Inflammatory macrophage treated with lipopolysaccharide for 1 hour (primary cell): Measurements from ENCODE around the gene KRTAP21-2.
"Not testable (repeated sequence)": the region's sequence is repeated elsewhere in the genome, so short reads cannot be mapped to it uniquely, and the experiment has no call there.

ENCODE experiments used
- DNase-seq, 2 donors: peaks; one replicate each; pipeline ENCODE4 v3.0.0-alpha.2; 2020 to 2022

The KRTAP21-2 gene

DNA sequence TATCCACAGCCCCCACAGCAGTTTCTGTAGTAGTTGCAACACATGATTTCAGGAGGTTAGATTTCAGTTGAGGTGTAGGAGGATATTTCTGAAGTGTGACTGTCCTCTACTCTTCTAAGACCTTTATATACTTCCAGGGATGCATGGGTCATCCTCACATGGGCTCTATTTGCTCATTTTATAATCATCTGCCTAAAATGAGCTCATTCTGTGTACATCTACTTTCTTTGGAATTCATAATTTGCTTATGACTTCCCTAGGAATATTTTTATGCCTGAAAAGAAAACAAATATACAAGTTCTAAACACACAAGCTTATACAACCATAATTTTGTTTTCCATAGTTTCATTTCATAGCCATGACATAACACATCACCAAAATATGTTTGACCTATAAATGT is at the start of gene KRTAP21-2:
KRTAP21-2 (minus strand) TSS at position 101 of the 400 bp plus-strand sequence; CDS start at position 44, 57 bp downstream.
- DNase-seq = no peak

GRCh38 chr21:30793581-30794314 is 46.7 kb upstream of the KRTAP21-2 start:
- DNase-seq = no peak

DNA sequence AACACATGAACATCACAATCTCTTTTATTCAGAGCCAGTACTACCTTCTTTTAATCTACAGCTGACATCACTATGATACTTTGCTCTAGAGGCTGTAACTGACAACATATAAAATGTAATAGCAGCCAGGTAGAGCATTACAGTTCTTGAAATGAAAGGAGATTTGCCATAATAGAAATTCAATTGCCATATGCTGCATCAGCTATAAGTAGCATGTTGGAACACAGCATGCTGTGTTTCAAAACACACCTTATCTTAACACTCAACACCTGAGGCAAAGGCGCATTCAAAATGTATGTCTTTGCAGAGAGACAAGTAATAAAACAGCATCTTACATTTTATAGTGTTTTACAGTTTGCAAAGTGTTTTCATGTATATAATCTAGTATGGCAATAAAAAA is 32.2 kb upstream of the KRTAP21-2 start:
- DNase-seq = no peak

- DNase-seq = no peak
Measured at GRCh38 chr21:30769724-30770431, 22.8 kb upstream of the KRTAP21-2 start.

DNA sequence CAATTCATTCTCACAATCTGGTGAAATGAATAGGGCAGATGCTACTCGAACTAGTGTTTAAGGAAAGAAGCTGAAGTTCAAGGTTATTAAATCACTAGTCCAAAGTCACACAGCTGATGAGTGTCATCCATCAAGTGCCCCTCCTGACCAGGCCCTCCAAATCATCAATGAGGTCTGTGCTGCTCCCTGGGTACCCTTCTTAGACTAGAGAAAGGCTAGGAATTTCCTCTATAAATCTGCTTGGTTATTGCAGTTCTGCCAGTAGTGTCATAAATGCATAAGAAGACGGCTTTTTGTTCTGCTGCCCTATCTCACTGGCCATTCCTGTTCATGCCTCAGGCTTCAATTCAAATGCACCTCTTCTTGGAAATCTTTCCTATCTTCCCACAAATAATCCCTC is 13.7 kb upstream of the KRTAP21-2 start:
- no peak for DNase-seq

GRCh38 chr21:30758306-30758705 is 11.2 kb upstream of the KRTAP21-2 start:
- DNase-seq = no peak

GRCh38 chr21:30755328-30755727 is 8.3 kb upstream of the KRTAP21-2 start, which contains the start of gene KRTAP21-1:
TSS of gene KRTAP21-1 (minus strand) at chr21:30755428. CDS start at chr21:30755378, 50 bp downstream.
- DNase-seq = not testable (repeated sequence)

DNA sequence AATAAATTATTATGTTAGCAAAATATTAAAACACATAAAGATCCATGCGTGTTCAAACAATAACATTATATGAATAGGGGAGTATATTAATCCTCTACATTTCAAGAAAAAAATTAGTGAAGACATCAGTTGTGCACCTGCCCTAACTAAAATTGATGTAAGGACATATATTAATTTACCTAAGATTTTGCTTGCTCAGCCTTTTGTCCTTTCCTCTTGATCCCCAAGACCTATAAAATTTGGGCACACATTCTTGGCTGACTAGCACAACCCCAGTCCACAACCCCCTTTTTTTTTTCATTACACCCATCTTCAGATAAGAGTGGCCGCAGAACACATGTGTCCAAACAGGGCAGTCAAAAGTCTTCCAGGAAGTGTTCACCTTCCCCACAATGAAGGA is 6.6 kb downstream of the KRTAP21-2 start:
- DNase-seq = no peak

GRCh38 chr21:30733026-30733425 is 14.0 kb downstream of the KRTAP21-2 start:
- no peak for DNase-seq

- DNase-seq = no peak
Measured at GRCh38 chr21:30726726-30727125, 20.3 kb downstream of the KRTAP21-2 start.

GRCh38 chr21:30719401-30719800 is 27.7 kb downstream of the KRTAP21-2 start:
- DNase-seq = no peak

GRCh38 chr21:30718239-30718909 is 28.7 kb downstream of the KRTAP21-2 start, which contains the start of gene KRTAP21-3:
TSS of gene KRTAP21-3 (minus strand) at chr21:30718777. CDS start at chr21:30718759, 18 bp downstream.
- DNase-seq = no peak

- no peak for DNase-seq
Measured at GRCh38 chr21:30717105-30717504, 30.0 kb downstream of the KRTAP21-2 start.

- DNase-seq = no peak
Measured at GRCh38 chr21:30714946-30715345, 32.1 kb downstream of the KRTAP21-2 start.

DNA sequence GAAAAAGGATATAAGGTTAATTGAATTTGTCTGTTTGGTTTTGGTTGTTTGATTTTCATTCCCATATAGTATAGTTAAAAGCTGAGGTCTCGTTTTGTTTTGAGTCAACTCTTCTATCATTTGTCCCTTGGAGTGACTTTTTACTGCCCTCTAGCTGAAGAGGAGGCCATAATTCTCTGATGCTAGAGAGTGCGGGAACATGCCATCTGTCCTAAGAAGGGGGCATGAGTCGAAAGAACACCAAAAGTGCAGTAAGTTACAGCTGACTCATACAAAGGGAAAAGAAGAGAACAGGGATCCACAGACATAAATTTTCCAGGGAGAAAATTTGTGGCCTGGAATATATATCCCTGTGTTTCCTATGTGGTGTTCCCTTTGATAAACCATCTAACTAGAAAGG is 32.6 kb downstream of the KRTAP21-2 start:
- DNase-seq = no peak

GRCh38 chr21:30713766-30714165 is 33.3 kb downstream of the KRTAP21-2 start:
- no peak for DNase-seq

- DNase-seq = no peak
Measured at GRCh38 chr21:30710499-30710898, 36.6 kb downstream of the KRTAP21-2 start.

GRCh38 chr21:30707409-30707808 is 39.6 kb downstream of the KRTAP21-2 start:
- DNase-seq = no peak
